K562 (cell line): ENCODE data around the gene ZNF234. TPM values are rescaled to one million over a fixed set of nuclear protein-coding genes. Genes with fewer than 3 reads are reported as not detected.
A peak's percentile ranks its signal among the peaks of the same experiment; 100 is the strongest.

Source experiments
- CREB1 ChIP-seq, 2 experiments: sonication (generic) in 1 of 2; formaldehyde crosslinking in 1 of 2; IDR thresholded peaks; 2 replicates each; pipeline versions ENCODE4 v1.6.1 to v1.8.0; 2012 to 2022; ENCODE audit warnings: inconsistent platforms in 1 of 2, mild to moderate bottlenecking in 1 of 2, missing genetic modification reagents in 1 of 2, moderate library complexity in 1 of 2
- CREM ChIP-seq: IDR thresholded peaks from 2 replicates; pipeline ENCODE4 v1.6.1; 2014; ENCODE audit warnings: antibody characterized with exemption, low read depth
- FUS ChIP-seq: fragments of 200-400 bp; formaldehyde crosslinking; optimal IDR thresholded peaks from 2 replicates; pipeline ENCODE3; 2017; ENCODE audit warnings: low read depth, low read length
- GTF2A2 ChIP-seq: IDR thresholded peaks from 2 replicates; pipeline ENCODE4 v1.6.1; 2016; ENCODE audit warnings: mild to moderate bottlenecking, missing genetic modification characterization, missing compliant biosample characterization
- KLF6 ChIP-seq: fragments of 250-450 bp; sonication (Bioruptor Pico); IDR thresholded peaks from 2 replicates; pipeline ENCODE4 v1.4.0; 2020; ENCODE audit warnings: mild to moderate bottlenecking, moderate library complexity, borderline replicate concordance
- NFRKB ChIP-seq: fragments of 450-650 bp; IDR thresholded peaks from 2 replicates; pipeline ENCODE4 v1.6.1; 2016; ENCODE audit warnings: low read depth
- SIN3A ChIP-seq, 2 experiments: fragments of 150-350 bp in 1 of 2; IDR thresholded peaks; 2 replicates each; pipeline ENCODE4 v1.6.1; 2011 to 2016; ENCODE audit warnings: borderline replicate concordance in 2 of 2, low read depth in 2 of 2, low read length in 2 of 2, mild to moderate bottlenecking in 2 of 2, moderate library complexity in 2 of 2; ENCODE audit not compliant: control insufficient read depth in 1 of 2
- SIX5 ChIP-seq, 2 experiments: IDR thresholded peaks; 2 replicates each; pipeline ENCODE4 v1.6.1; 2011; ENCODE audit warnings: low read length in 2 of 2, borderline replicate concordance in 1 of 2, low read depth in 1 of 2, mild to moderate bottlenecking in 1 of 2, moderate library complexity in 1 of 2; ENCODE audit not compliant: insufficient read depth in 1 of 2
- SMAD4 ChIP-seq: fragments of 250-450 bp; sonication (Bioruptor Pico); conservative IDR thresholded peaks from 2 replicates; pipeline ENCODE4 v1.8.0; 2021; ENCODE audit warnings: inconsistent platforms, mild to moderate bottlenecking, moderate library complexity
- SP1 ChIP-seq: sonication (generic); formaldehyde crosslinking; IDR thresholded peaks from 2 replicates; pipeline ENCODE4 v1.8.1; 2022; ENCODE audit warnings: mild to moderate bottlenecking, missing genetic modification reagents
- TAF15 ChIP-seq: fragments of 200-400 bp; formaldehyde crosslinking; IDR thresholded peaks from 2 replicates; pipeline ENCODE4 v1.6.1; 2017; ENCODE audit warnings: mild to moderate bottlenecking, low read depth, low read length, moderate library complexity
- TFAP4 ChIP-seq: sonication (generic); formaldehyde crosslinking; IDR thresholded peaks from 2 replicates; pipeline ENCODE4 v1.8.0; 2022; ENCODE audit warnings: missing genetic modification reagents, mild to moderate bottlenecking, moderate library complexity, borderline replicate concordance
- TFE3 ChIP-seq: fragments of 450-650 bp; formaldehyde crosslinking; IDR thresholded peaks from 2 replicates; pipeline ENCODE4 v1.4.0; 2020; ENCODE audit warnings: mild to moderate bottlenecking, mixed read lengths
- XRCC5 ChIP-seq: fragments of 200-400 bp; formaldehyde crosslinking; IDR thresholded peaks from 2 replicates; pipeline ENCODE4 v1.6.1; 2017; ENCODE audit warnings: low read depth, mild to moderate bottlenecking, low read length
- ZBTB12 ChIP-seq: fragments of 250-450 bp; sonication (Bioruptor Pico); IDR thresholded peaks from 2 replicates; pipeline ENCODE4 v1.4.0; 2020
- ZNF134 ChIP-seq: fragments of 250-450 bp; sonication (Bioruptor Pico); conservative IDR thresholded peaks from 2 replicates; pipeline ENCODE4 v1.4.0; 2020
- ZNF589 ChIP-seq: fragments of 200-800 bp; sonication (Bioruptor generic); IDR thresholded peaks from 2 replicates; pipeline ENCODE4 v1.6.1; 2016; ENCODE audit warnings: low read depth, missing genetic modification characterization, missing compliant biosample characterization
- ZZZ3 ChIP-seq: fragments of 450-650 bp; IDR thresholded peaks from 2 replicates; pipeline ENCODE4 v1.6.1; 2016; ENCODE audit warnings: antibody characterized with exemption, mild to moderate bottlenecking, moderate library complexity
- polyA plus RNA-seq, 8 experiments: library from polyadenylated mRNA; depleted of rRNA in 4 of 8; stranded (reverse) in 5 of 8; unstranded in 3 of 8; fragments of >200 nt; fragmentation: Nextera tagmentation in 2 of 8; fragmentation: Illumina TruSeq in 1 of 8; extraction: Ambion mirVana in 2 of 8; extraction: Trizol in 1 of 8; gene quantifications; 2 replicates each; pipeline versions ENCODE4 v1.2.1 to v1.2.3, GENCODE V29; 2011 to 2014; ENCODE audit warnings: inconsistent platforms in 1 of 8, missing spikeins in 1 of 8
- total RNA-seq, 7 experiments: library from RNA; depleted of rRNA in 6 of 7; stranded (reverse); fragments of >200 nt in 6 of 7; fragmentation: Illumina TruSeq in 2 of 7; extraction: Trizol in 2 of 7; gene quantifications; 2 replicates each; pipeline versions ENCODE4 v1.2.1 to v1.2.3, GENCODE V29; 2011 to 2021; ENCODE audit warnings: low replicate concordance in 1 of 7
- TF ChIP-seq, protein P1 (sequence below), 2 experiments: fragments of 450-650 bp; IDR thresholded peaks; 2 replicates each; pipeline ENCODE4 v1.6.1; 2018; ENCODE audit warnings: mild to moderate bottlenecking in 2 of 2, low read depth in 1 of 2; ENCODE audit not compliant: partially characterized antibody in 2 of 2

Gene ZNF234
- total and polyA plus RNA-seq, 9 of the 15 experiments (the other 6 are each of a cell fraction or from before 2014, with no cell fraction given) = 0.82 to 2.9 (median 1.5) TPM

DNA sequence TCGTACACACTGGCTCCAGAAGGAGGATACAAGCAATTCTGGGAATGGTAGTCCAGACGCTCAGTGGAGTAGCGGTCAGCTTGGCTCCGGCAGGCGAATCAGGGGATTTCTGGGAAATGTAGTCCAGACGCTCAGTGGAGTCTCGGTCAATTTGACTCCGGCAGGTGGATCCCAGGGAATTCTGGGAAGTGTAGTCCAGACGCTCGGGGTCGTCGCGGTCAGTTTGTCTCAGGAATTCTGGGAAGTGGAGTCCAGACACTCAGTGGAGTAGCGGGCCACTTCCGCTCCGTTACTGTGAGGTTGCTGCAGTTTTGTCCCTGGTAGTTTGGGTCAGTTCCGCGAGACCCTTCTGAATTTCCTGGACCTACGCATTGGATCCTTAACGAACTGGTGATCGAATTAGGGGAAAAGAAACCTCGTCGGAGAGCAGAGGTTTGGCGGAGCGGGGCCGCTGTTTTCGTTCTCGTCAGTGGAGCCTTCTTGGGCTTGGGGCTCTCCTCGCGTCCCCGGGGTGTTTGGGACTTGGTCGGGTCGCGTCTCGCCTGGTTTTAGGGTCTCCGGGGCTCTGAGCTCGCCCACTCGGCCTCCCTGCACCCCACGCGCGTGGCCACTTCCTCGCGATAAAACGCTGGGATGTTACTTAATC lies 28.1 kb upstream of the ZNF234 start, which contains the start of gene ZNF225 (continued):
- TF ChIP-seq ZNF589 (CRISPR knock-in tag) = peak; percentile 44; the same call in 1 of the 2 replicates
- TF ChIP-seq NFRKB = no peak
- TF ChIP-seq GTF2A2 (tag) = no peak
- TF ChIP-seq SP1 = 0 out of 2 replicates have a peak, but pooled peaks have one; percentile 46
- TF ChIP-seq TFE3 (CRISPR knock-in tag) = no peak
- TF ChIP-seq ZNF134 (CRISPR knock-in tag) = 0 out of 2 replicates have a peak, but pooled peaks have one; percentile 40
- TF ChIP-seq, protein P1, sequence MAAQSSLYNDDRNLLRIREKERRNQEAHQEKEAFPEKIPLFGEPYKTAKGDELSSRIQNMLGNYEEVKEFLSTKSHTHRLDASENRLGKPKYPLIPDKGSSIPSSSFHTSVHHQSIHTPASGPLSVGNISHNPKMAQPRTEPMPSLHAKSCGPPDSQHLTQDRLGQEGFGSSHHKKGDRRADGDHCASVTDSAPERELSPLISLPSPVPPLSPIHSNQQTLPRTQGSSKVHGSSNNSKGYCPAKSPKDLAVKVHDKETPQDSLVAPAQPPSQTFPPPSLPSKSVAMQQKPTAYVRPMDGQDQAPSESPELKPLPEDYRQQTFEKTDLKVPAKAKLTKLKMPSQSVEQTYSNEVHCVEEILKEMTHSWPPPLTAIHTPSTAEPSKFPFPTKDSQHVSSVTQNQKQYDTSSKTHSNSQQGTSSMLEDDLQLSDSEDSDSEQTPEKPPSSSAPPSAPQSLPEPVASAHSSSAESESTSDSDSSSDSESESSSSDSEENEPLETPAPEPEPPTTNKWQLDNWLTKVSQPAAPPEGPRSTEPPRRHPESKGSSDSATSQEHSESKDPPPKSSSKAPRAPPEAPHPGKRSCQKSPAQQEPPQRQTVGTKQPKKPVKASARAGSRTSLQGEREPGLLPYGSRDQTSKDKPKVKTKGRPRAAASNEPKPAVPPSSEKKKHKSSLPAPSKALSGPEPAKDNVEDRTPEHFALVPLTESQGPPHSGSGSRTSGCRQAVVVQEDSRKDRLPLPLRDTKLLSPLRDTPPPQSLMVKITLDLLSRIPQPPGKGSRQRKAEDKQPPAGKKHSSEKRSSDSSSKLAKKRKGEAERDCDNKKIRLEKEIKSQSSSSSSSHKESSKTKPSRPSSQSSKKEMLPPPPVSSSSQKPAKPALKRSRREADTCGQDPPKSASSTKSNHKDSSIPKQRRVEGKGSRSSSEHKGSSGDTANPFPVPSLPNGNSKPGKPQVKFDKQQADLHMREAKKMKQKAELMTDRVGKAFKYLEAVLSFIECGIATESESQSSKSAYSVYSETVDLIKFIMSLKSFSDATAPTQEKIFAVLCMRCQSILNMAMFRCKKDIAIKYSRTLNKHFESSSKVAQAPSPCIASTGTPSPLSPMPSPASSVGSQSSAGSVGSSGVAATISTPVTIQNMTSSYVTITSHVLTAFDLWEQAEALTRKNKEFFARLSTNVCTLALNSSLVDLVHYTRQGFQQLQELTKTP (IDR thresholded peaks at IDR 0.05; ENCODE audit: low read depth in 1 of 2, partially characterized antibody in 2 of 2) = peak in 1 of 2 experiments; percentile 98
- TF ChIP-seq ZZZ3 = no peak
- TF ChIP-seq ZBTB12 (CRISPR knock-in tag) = peak; percentile 54; the same call in 1 of the 2 replicates
- TF ChIP-seq TAF15 = no peak
- peak; percentile 94 for TF ChIP-seq CREM
- peak; percentile 95 for TF ChIP-seq SIX5 (IDR thresholded peaks at IDR 0.05; ENCODE audit: borderline replicate concordance in 1 of 2, insufficient read depth in 1 of 2, low read depth in 1 of 2, low read length in 2 of 2)
- 0 out of 2 replicates have a peak, but pooled peaks have one; percentile 23 for TF ChIP-seq XRCC5
- TF ChIP-seq TFAP4 (CRISPR knock-in tag) = peak; percentile 77
- TF ChIP-seq FUS = no peak
- peak; percentile 72 for TF ChIP-seq CREB1 (IDR thresholded peaks at IDR 0.05)
- TF ChIP-seq CREB1 (CRISPR knock-in tag; IDR thresholded peaks at IDR 0.05) = peak; percentile 61
- peak in 1 of 2 experiments; percentile 87; a peak in 1 of 4 replicates for TF ChIP-seq SIN3A (IDR thresholded peaks at IDR 0.05; ENCODE audit: borderline replicate concordance in 2 of 2, control insufficient read depth in 1 of 2, low read depth in 2 of 2, low read length in 2 of 2)
- TF ChIP-seq SMAD4 (CRISPR knock-in tag) = peak; percentile 79
- peak; percentile 53; the same call in 1 of the 2 replicates for TF ChIP-seq KLF6
